Raji (cell line): ENCODE data around the gene HBS1L.

Experiments
- POLR2A ChIP-seq: IDR thresholded peaks from 2 replicates; pipeline ENCODE4 v1.6.1; 2011; ENCODE audit warnings: low read depth, low read length, control low read depth; ENCODE audit not compliant: insufficient read depth

HBS1L gene

DNA sequence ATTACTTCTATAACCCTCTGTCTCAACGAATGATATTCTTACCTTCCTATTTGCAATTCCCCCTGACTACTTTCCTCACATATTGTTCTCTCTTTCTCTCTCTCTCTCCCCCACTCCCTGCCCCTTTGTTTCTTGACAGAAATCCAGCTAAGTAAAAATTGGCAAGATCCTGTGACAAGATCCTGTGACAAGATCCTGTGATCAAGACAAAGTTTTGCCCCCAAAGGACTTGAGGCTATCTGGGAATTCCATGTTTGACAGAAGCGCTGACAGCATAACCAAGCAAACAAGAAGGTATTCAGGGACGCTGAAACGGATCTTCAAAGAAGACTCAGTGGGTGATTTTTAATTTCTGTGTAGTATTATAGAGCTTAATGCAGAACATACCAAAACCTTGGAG lies 5.5 kb upstream of the HBS1L start:
- no peak for TF ChIP-seq POLR2A

DNA sequence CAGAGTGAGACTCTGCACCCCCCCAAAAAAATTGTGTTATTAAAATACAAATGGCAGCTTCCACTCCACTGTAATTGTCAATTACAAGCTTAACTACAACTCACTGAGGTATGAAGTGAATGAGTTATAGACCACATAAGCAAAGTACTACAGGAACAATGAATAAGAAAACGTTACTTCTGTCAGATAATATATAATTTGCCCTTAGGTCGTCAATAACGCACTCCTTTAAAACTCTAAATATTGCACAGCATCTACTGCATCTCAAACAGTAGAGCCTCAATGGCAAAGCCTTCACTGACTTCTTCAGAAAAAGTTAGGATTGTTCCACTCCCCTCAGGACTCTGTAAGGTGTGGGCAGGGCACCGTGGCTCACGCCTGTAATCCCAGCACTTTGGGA lies 2.0 kb upstream of the HBS1L start:
- no peak for TF ChIP-seq POLR2A

DNA sequence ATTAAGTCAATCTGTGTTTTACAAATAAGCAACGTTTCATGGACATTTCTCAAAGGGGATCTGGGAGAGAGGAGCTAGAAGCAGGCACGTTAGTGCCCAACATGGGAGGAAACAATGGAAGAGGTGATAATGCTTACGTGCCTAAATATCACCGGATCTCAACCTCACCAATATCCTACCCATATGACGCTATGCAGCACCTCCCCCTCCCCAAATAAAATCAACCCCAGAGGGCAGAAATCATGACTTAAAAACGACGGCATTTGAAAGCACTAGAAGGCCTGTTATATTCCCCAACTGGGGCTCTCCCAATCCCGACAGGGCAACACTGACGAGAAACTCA lies 425 bp downstream of the HBS1L start:
- TF ChIP-seq POLR2A = no peak

DNA sequence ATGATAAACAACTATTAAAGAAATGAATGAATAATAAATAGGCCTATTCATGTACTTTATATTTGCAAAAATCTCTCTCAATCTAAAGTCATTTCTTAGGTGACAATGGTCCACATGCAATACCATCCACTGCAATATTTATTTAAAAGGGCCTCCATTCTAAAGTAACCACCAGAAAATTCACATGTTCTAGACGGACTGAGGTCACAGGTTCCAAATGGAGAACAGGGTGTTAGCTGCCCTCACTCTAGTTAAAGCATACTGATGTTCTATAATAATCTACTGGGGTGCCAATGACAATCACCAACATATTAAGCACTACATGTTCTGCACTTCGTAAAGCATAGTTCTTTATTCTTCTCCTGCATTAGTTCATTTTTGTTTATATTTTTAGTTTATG lies 1.2 kb downstream of the HBS1L start:
- TF ChIP-seq POLR2A = no peak

DNA sequence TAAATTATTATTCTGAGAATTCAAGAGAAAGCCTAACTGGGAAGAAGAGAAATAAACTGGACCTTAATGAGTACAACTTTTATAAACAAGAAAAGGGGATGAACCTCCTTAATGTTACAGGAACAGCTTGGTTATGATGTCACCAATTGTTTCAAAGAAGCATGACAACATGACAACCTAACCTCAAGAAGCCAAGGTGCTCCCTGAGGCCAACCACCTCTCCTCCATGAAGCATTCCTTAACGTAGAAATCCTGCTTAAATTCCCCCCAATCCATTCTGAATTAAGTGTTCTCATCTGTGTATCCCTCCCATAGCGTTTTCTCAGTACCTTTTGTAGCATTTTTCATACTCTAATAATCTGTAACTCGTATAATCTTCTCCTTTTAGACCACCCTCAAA lies 1.7 kb downstream of the HBS1L start:
- no peak for TF ChIP-seq POLR2A

DNA sequence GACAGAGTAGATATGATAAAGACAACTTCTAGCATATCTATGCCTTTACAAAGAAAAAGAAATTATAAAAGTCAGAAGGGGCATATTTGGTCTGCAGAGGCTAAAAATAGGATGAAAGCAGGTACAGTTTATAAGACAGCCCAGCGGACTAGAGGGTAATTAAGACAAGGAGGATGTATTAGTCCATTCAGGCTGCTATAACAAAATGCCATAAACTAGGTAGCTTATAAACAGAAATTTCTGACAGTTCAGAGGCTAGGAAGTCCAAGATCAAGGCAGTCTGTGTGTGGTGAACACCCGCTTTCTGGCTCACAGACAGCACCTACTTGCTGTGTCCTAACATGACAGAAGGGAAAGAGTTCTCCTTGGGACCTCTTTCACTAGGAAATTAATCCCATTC lies 5.7 kb downstream of the HBS1L start:
- TF ChIP-seq POLR2A = no peak

DNA sequence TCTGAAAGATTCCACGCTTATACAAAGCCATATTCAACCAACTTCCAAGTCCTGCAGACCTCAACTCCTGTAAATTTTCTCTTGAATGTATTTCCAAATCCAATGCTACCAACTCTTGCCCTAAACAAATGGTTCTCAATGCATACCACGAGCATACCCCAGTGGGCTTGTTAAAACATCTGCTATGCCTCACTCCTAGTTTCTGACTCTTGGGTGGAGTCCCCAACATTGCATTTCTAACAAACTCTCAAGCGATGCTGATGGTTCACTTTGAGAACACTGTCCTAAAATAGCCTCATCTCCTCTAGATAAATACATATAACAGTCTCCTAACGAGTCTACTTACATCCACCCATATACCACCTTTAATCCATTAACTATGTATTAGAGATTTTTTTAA lies 7.3 kb downstream of the HBS1L start:
- no peak for TF ChIP-seq POLR2A

DNA sequence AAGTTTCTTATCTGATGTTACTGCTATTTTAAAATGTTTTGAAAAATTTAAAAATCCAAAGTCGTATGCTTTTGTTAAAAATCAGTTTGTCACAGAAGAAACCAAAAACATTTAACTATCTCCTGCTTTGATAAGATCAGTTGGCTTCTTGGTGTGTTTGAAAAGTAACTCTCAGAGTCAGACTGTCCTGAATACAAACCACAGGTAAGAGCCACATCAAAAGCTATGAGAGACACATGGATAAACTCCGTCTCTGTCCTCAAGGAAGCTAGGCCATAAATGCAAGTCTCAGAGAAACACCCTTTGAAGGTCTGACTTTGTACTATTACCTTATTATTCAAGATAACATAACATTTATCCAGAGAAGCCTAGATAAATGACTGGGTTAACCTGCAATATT lies 7.7 kb downstream of the HBS1L start:
- TF ChIP-seq POLR2A = no peak

DNA sequence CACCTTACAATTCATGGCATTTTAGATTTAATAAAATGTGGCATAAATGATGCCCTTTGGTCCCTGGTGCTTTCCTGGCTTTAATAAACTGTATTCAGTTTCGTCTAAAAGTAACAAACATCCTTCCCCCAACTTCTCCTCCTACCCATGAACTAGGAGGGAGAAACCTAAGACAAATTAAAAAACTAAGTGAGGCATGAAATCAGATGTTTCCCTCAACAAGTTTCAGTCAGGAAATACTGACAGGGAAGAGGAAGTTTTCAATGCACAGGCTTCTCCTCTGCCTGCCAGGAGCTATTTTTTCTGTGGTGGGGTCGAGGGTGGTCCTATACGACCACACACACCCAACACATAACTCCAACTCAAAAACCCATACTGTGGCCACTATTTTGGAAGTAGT lies 10.0 kb downstream of the HBS1L start:
- no peak for TF ChIP-seq POLR2A

DNA sequence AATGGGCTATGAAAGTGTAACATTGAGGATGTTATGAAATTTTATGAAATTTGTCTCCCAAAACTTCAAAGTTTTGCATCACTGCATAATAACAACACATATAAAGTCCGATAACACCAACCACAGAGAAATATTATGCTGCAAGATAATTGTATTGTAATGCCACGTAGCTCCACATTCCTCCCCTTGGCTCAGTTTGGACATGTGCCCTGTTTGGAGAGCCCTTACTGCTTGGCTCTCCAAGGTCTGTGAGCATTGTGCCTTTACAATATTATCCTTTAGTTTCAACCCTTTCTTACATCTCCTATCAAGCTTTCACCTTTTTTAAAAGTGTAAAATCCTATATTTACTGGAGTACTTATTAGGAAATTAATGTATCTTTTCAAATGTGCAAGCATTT lies 10.8 kb downstream of the HBS1L start:
- TF ChIP-seq POLR2A = no peak

DNA sequence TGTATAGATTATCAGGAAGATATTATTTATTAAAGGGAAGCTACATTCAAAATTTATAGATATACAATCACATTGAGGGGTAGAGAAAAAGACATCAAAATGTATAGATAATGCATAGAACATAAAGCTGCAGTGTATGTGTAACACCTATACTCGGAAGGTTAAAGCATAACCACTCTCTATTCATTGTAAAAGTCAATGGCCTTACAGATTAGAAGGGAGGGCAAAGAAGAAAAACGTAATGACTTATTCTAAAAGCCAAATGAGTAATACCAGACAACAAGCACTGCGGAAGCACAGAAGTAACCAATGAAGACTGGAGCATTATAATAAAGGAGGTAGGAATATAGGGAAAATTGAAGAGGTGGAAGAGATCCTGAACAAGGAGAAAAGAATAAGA lies 11.3 kb downstream of the HBS1L start:
- TF ChIP-seq POLR2A = no peak

DNA sequence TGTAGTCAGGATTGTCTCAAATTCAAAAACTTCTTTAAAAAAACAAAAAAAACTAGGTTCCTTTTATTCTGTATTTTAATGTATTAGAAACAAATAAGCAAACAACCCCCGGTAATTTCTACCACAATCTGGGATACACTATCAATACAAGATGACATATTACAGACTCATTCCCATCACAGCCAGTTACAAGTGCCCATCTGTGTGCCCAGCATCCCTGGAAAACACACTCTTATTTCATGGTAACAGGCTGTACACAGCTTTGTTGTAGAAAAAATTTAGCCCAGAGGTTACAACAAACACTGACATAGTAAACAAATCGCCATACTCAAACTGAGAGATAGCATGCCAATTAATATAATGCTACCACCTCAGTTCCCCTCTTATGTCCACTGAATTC lies 16.3 kb downstream of the HBS1L start:
- no peak for TF ChIP-seq POLR2A

DNA sequence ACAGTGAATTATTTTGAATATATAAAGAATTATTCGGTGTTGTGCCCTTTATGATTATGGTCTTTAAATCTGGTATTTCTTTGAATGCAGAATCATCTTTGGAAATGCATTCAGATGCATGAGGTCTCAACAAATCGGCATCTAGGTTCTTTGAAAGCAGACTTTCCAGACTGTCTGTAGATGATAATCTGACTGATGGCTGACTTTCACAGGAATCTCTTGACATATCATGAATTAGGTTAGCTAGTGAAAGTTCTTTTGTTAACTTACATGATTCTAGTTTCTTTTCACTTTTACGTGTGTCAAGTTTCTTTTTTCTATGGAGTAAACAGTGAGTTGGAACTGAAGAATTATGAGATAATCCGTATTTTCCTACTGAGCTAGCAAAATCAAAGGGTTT lies 17.1 kb downstream of the HBS1L start:
- TF ChIP-seq POLR2A = no peak

DNA sequence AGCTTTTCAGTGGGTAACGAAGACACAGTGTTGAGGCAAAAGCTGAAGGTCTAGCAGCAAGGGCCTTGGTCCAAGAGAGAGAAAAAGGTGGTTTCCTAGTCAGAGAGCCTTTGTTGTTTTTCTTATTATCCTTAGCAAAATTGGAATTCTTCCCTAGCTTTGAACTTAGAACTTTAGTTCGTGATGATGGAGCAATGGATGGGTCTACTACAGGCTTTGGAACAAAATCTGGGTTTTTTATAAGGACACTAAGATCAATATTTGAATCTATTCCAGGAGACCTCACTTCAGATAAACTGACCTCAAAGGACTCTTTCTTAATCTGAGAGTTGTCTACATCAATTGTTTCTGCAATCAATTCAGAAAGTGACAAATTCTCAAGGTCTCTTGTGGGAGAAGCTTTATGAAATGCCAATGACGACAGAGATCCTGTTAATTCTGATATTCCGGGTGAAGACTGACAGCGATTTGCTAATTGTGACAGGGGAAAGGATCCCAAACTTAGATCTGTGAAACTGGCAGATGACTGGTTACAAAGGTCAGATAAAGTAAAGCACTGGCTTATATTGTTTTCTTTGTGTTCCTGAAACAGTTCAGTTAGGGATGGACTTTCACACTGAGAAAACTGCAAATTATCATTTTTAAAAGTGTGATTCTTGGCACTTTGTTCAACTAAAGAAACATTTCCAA lies 17.7 kb downstream of the HBS1L start:
- TF ChIP-seq POLR2A = no peak

DNA sequence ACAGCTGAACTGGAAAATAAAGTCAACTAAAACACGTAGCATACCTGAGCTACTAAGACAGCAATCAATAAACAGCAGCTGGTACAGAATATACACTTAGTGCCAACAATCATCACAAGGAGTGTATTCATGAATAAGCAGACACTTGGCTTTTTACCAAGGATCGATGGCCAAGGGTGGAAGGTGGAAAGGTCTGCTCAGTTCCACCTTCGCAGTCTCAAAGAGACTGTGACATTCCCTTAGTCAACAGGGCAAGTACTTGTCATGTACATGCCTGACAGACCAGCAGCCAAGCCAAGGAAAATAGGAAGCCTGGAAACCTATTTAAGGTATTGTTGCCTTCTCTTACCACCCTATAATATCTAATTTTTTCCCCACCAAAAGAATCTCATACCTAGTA lies 21.4 kb downstream of the HBS1L start:
- no peak for TF ChIP-seq POLR2A

DNA sequence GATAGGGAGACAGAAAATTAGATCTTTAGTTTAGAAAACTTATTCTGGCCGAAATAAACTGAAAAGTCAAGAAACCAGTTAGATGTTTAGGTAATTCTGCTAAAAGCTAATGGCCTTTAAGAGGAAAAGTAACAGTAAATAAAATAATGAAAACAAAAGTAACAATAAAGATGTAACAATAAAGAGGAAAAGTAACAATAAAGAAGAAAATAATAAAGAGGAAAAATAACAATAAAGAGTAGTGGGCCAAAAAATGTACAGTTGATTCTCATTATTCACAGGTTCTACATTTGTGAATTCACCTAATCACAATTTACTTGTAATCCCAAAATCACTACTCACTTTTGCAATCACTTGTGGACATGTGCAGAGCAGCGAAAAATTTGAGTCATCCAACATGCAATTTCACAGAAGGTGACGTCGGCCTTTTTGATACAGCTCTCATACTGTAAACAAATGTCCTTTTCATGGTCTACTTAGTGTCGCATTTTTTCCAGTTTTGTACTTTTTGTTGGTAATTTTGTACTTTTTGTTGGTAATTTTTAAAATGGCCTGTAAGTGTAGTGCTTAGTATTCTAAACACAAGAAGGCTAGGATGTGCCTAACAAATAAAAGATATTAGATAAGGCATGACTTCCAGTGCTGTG lies 24.0 kb downstream of the HBS1L start:
- no peak for TF ChIP-seq POLR2A

DNA sequence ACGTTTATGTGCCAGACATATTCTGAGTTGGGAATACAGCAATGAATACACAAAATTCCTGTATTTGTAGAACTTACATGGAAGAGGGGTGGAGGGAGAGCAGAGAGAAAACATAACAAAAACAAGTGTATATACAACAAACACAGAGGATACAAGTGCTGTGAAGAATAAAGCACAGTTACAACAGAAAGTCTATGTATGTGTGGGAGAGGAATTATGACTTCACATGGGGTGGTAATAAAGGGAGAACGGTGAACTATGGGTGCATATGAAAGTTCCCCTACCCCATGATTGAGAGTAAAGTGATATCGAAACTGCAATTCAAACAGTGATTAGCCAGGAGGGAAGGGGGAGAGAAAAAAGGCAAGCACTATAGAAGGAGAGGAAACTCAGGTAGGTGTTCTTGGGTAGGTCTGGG lies 24.6 kb downstream of the HBS1L start:
- no peak for TF ChIP-seq POLR2A
